ENCODE measurements around the gene GBX2.

GRCh38 chr2:236146436-236146835 lies 21.8 kb downstream of the GBX2 start:
- TF ChIP-seq EZH2 (IDR thresholded peaks at IDR 0.05; ENCODE audit: insufficient read depth, low read length), result no peak
- no peak for TF ChIP-seq CTCF (IDR thresholded peaks at IDR 0.05; ENCODE audit: insufficient read depth, low read depth, low read length)
